GM06990 (cell line): ENCODE data around the gene MDFI.
A peak's percentile ranks its signal among the peaks of the same experiment; 100 is the strongest.

ENCODE experiments used
- DNase-seq: peaks from one replicate; pipeline ENCODE4 v3.0.0-alpha.2; 2011; ENCODE audit not compliant: insufficient read length; ENCODE audit errors: extremely low read depth
- H3K27me3 ChIP-seq: replicated peaks from 2 replicates; pipeline ENCODE4 v1.6.0; 2011; ENCODE audit warnings: low read length; ENCODE audit not compliant: control insufficient read depth, insufficient read depth
- H3K36me3 ChIP-seq: 2 replicates; pipeline ENCODE4 v1.5.1; 2011; ENCODE audit warnings: low read length; ENCODE audit not compliant: control insufficient read depth, insufficient read depth
- H3K4me3 ChIP-seq: replicated peaks from 2 replicates; pipeline ENCODE4 v1.5.1; 2011; ENCODE audit warnings: low read depth, mild to moderate bottlenecking, control low read depth, low read length
- TF ChIP-seq, protein P1 (sequence below): IDR thresholded peaks from 2 replicates; pipeline ENCODE4 v1.5.1; 2011; ENCODE audit warnings: low read length, control low read depth, mild to moderate bottlenecking, inconsistent platforms; ENCODE audit not compliant: insufficient read depth, poor library complexity, severe bottlenecking

Gene MDFI

DNA sequence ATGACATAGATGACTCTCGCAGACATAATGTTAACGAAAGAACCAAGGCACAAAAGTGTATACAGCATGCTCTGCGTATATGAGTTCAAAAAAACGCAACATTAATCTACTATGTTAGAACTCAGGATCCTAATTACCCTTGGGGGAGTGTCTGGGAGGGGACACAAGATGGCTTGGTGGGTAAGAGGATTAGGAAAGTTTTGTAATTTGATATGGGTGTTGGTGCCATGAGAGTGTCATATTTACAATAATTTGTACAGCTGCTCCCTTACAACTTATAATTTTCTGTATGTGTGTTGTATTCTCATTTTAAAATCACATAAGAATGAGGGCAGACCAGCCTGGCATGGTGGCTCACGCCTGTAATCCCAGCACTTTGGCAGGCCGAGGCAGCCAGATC, 58.5 kb downstream of the MDFI start:
- Histone ChIP-seq H3K4me3 (no peak overlapping the region), H3K27me3 (no peaks in the 10 kb centered on the region), H3K36me3 (peaks cover 27% of the 10 kb centered on the region)
- DNase-seq = no peak
- TF ChIP-seq, protein P1, sequence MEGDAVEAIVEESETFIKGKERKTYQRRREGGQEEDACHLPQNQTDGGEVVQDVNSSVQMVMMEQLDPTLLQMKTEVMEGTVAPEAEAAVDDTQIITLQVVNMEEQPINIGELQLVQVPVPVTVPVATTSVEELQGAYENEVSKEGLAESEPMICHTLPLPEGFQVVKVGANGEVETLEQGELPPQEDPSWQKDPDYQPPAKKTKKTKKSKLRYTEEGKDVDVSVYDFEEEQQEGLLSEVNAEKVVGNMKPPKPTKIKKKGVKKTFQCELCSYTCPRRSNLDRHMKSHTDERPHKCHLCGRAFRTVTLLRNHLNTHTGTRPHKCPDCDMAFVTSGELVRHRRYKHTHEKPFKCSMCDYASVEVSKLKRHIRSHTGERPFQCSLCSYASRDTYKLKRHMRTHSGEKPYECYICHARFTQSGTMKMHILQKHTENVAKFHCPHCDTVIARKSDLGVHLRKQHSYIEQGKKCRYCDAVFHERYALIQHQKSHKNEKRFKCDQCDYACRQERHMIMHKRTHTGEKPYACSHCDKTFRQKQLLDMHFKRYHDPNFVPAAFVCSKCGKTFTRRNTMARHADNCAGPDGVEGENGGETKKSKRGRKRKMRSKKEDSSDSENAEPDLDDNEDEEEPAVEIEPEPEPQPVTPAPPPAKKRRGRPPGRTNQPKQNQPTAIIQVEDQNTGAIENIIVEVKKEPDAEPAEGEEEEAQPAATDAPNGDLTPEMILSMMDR = no peak

DNA sequence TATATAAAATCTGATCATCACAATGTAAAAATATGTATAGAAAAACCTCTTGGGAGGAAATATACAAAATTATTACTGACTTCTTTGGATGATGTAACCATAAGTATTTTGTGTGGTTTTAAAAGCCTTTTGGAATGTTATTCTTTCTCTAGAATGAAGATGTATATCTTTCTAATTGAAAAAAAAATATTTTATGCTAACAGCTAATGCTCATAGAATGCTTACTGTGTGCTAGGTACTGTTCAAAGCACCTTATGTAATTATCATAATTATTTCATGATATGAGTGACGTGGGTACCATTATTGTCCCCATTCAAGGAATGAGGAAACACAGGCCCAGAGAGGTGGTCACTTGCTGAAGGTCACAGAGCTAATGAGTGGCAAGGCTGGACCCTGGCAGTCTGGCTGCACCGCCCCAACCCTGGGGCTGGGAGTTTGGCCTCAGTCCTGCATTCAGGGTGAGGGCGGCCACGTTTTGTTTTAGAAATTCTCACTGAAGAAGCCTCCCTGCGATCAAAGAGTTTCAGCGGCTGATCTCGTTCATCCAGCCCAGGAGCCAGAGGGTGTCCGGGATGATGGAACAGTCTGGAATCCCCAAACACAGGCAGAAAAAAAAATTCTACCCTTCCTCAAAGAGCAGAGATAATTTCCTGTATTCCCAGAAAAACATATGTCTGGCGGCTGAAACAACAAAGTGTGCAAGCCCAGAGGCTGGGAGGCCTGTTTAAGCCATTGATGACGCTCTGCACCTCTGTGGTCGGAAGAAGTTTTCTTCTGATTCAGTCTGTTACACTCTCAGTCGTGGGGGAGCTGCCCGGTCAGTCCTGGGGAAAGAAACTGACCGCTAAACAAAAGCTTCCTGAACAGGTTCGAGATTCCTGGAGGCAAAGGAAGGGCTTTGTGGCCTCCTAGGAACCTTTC, 59.9 kb downstream of the MDFI start:
- Histone ChIP-seq H3K36me3 (peaks cover 32% of the 10 kb centered on the region), H3K27me3 (no peaks in the 10 kb centered on the region), H3K4me3 (no peak overlapping the region)
- no peak for DNase-seq
- TF ChIP-seq, protein P1 = no peak

DNA sequence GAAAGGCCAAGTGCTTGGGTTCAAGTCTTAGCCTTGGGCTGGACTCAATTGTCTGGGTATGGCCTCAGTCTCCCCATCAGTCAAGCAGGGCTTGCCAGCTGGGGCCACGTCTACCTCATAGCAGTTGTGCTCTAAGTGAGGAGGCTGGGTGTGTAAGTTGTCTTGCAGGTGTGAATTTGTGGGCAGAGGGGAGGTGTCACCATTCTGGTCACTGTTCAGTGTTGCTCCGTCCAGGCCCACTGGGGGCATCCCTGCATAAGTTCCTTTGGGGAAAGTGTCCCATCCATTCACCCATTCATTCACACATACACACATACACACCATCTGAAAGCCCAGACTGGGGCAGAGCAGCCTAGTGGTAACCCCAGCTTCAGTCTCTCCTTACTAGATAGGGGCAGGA, 60.8 kb downstream of the MDFI start:
- TF ChIP-seq, protein P1 = peak; percentile 3
- no peaks in the 10 kb centered on the region for H3K27me3 ChIP-seq
- peaks cover 32% of the 10 kb centered on the region for H3K36me3 ChIP-seq
- no peak overlapping the region for H3K4me3 ChIP-seq
- DNase-seq = no peak

DNA sequence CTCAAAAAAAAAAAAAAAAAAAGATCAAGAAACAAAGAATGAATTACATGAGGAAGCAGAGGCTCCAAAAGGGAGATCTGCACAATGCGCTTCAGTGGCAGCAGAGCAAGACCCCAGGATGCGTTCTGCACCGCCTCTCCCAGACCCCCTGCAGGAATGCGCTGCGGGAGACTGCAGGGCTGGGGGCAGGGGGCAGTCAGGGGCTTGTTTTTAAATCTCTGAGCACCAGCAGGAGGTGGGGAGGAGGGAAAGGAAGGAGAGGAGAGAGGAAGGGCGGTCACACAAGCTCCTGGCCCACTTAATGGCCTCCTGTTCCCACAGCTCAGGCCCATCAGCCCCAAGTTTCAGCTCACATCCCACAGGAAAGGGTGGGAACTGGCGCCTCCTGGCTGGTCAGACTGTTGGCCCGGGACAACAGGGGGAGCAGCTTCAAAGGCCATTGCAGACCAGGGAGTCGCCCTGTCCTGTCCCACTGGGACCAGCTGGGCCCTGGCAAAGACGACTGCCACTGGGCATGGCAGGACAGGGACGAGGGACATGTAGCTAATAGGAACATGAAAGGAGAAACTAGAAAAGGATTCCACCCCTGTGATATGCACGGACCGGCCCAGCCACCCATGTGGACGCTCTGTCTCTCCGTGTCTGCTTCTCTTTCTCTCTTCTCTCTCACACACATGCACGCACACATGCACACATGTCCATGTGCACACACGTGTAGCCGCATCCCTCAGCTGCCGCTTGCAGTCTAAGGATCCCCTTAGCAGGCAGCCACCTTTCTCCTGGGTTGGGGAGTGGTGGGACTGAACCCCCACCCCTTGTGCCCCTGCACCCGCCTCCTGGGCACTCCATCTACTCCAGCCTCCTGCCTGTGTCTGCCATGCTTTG, 62.4 kb downstream of the MDFI start:
- no peaks in the 10 kb centered on the region for H3K27me3 ChIP-seq
- TF ChIP-seq, protein P1 = no peak
- H3K36me3 ChIP-seq = peaks cover 29% of the 10 kb centered on the region
- no peak for DNase-seq
- H3K4me3 ChIP-seq = no peak overlapping the region

DNA sequence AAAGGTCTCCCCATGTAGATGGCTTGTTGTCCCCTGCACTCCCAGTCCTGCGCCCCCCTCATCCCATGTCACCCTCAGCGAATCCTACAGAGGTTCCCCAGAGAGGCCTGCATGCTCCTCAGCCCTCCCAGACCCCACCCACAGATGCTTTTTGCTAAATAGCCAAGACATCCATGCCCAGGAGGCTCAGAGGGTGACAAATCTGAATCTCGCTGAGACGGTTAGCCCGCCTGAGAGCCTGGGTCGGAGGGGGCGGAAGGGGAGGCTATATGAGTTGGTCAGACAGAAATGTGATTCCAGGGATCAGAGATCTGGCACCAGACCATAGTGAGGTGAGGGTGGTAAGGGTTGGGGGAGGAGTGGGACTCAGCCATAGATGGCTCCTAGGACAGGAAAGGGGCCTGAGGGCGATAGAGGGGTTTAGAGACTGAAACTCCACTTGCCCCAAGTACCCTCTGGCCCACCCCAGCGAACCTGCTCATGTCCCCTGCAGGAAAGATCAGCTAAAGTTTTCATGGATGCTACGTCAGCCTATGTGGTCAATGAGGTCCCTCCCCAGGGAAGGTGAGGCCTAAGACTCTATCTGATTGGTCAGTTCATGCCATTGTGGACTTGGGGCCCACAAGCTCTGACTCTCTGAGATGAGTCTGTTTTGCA, 63.9 kb downstream of the MDFI start:
- Histone ChIP-seq H3K4me3 (no peak overlapping the region), H3K27me3 (no peaks in the 10 kb centered on the region), H3K36me3 (peaks cover 23% of the 10 kb centered on the region)
- no peak for DNase-seq
- TF ChIP-seq, protein P1 = no peak
